ENCODE results near the gene TMEM121. TPM values are rescaled to one million over a fixed set of nuclear protein-coding genes. Genes with fewer than 3 reads are reported as not detected.

The TMEM121 gene
- total and polyA plus RNA-seq, 2 of the 8 experiments (the other 6 are each of a cell fraction or from before 2014, with no cell fraction given): 1.9 TPM; not detected in 1

- Histone ChIP-seq H3K23ac (ENCODE audit: insufficient read length) (no peak overlapping the region), H3K23me2 (ENCODE audit: low read depth, low read length) (no peaks in the 10 kb centered on the region), H3K56ac (replicated peaks; ENCODE audit: insufficient read length, low read depth, low read length) (no peak overlapping the region), H4K5ac (ENCODE audit: insufficient read length, low read depth, low read length) (no peak overlapping the region), H2BK120ac (replicated peaks; ENCODE audit: low read depth, low read length) (no peak overlapping the region), H3K4me2 (ENCODE audit: insufficient read depth in 1 of 2, low read depth in 2 of 2, low read length in 2 of 2) (no peak overlapping the region), H3K79me1 (ENCODE audit: low read depth, low read length) (no peaks in the 10 kb centered on the region), H3K4ac (replicated peaks; ENCODE audit: insufficient read length, low read depth, low read length) (no peak overlapping the region), H3K27ac (ENCODE audit: low read depth, low read length) (no peak overlapping the region), H2BK12ac (ENCODE audit: low read depth, low read length) (no peak overlapping the region), H2BK5ac (ENCODE audit: low read depth, low read length) (no peak overlapping the region), H3K9ac (replicated peaks in 1 of 4; ENCODE audit: extremely low read depth in 1 of 4, low read depth in 3 of 4, low read length in 3 of 4) (no peak overlapping the region), H3K79me2 (ENCODE audit: control insufficient read depth in 1 of 2, insufficient read depth in 2 of 2, low read length in 2 of 2) (no peaks in the 10 kb centered on the region), H3K27me3 (replicated peaks in 1 of 4; ENCODE audit: control insufficient read depth in 3 of 4, extremely low read depth in 1 of 4, insufficient read depth in 3 of 4, low read length in 3 of 4) (no peaks in the 10 kb centered on the region), H3K9me3 (ENCODE audit: insufficient read depth in 2 of 2, low read depth in 1 of 2, low read length in 1 of 2) (peaks cover 27 to 61% of the 10 kb centered on the region in 2 experiments), H3K4me1 (replicated peaks in 1 of 4; ENCODE audit: control insufficient read depth in 3 of 4, insufficient read depth in 4 of 4, low read length in 3 of 4) (no peaks in the 10 kb centered on the region), H3K18ac (ENCODE audit: extremely low read depth, low read length) (no peak overlapping the region), H2AK5ac (ENCODE audit: low read depth, low read length) (no peak overlapping the region), H4K20me1 (replicated peaks in 1 of 2; ENCODE audit: control insufficient read depth in 1 of 2, insufficient read depth in 2 of 2, low read length in 2 of 2) (no peaks in the 10 kb centered on the region), H3K4me3 (ENCODE audit: extremely low read depth in 1 of 4, insufficient read depth in 2 of 4, low read depth in 3 of 4, low read length in 4 of 4) (no peak overlapping the region), H4K91ac (replicated peaks; ENCODE audit: insufficient read length, low read length) (no peak overlapping the region), H3K36me3 (ENCODE audit: control insufficient read depth in 2 of 4, insufficient read depth in 4 of 4, low read length in 3 of 4) (no peaks in the 10 kb centered on the region), H2BK20ac (ENCODE audit: low read length) (no peak overlapping the region), H2BK15ac (ENCODE audit: low read length) (no peak overlapping the region), H4K8ac (ENCODE audit: extremely low read depth, insufficient read depth, low read length) (no peak overlapping the region), H2AFZ (ENCODE audit: low read length) (no peak overlapping the region), H3K14ac (ENCODE audit: insufficient read length) (no peak overlapping the region)
- FAIRE-seq (no peak), DNase-seq (ENCODE audit: low read depth in 1 of 2, low spot score in 2 of 2) (no peak)
- TF ChIP-seq CREB1 (IDR thresholded peaks at IDR 0.05) (no peak), SP2 (IDR thresholded peaks at IDR 0.05; ENCODE audit: low read length) (no peak), E2F6 (IDR thresholded peaks at IDR 0.05) (no peak)
- 75% methylated on average over 5 of the region's 5 CpGs; no CpG with 5 or more reads in 1 of the 2 experiments for WGBS, 2 experiments (ENCODE audit: extremely low coverage in 1 of 2, insufficient coverage in 1 of 2, insufficient read length in 1 of 2, insufficient replicate concordance in 2 of 2, low coverage in 1 of 2, low lambda C conversion rate in 2 of 2, missing lambda C conversion rate in 1 of 2)
- ChIA-PET POLR2A (ENCODE audit: partially characterized antibody) (no interaction called here), CTCF (ENCODE audit: partially characterized antibody) (no interaction called here)
Measured at GRCh38 chr14:105554523-105554922, 28.1 kb downstream of the TMEM121 start.

Measured in H1 (cell line).